DMS153 treated with DMSO at 0.1 percent for 48 hours (cell line): ENCODE data around the gene BCR.
"Not testable (repeated sequence)": the region's sequence is repeated elsewhere in the genome, so short reads cannot be mapped to it uniquely, and the experiment has no call there.

Experiments
- DNase-seq: peaks from one replicate; lab custom pipeline; 2025; ENCODE audit not compliant: unreplicated experiment; lab: John Stamatoyannopoulos, UW

The BCR gene

DNA sequence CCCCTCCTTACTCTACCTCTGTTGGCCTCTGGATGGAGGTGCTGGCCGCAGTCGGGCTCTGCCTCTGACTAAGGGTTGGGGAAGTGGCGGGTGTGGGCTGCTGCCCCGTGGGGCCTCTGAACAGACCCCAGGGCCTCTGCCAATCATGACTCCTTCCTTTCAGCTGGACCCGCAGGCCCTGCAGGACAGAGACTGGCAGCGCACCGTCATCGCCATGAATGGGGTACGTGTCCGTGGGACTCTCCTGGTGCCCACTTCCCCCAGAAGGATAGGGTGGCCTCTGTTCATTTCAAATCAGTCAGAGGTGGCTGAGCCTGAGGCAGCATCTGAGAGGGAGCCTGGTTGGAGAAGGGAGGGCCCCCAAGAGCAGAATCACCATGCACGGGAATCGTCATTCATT, 129.0 kb downstream of the BCR start:
- DNase-seq: not testable (repeated sequence)

DNA sequence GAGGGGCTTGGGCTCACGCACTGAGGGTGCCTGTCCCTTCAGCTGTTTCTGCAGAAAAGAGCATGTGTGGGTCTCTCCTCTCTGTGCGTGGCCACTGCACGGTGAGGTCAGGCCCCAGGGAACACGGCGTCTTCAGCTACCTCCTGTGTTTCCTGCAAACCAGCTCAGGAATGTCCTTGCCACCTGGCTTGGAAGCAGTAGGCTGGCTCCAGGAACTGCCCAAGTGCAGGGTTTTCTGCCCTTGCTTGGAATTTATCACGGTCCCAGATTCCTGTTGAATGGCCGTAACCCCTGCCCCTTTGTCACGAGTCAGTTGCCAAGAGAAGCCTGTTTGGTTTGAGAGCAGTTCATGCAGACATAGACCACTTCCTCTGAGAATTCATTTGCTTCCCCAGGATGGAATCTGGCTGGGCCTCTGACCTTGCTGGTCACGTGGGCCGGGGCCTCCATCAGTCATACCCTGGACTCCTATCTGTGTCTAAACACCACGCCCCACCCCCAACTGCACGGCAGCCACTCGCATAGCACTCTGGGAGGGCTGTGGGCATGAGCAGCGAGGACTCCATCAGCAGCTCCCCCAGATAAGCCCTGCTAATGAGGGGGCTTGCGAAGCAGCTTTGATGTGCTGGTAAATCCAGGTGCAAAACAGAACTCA, 130.3 kb downstream of the BCR start:
- not testable (repeated sequence) for DNase-seq

DNA sequence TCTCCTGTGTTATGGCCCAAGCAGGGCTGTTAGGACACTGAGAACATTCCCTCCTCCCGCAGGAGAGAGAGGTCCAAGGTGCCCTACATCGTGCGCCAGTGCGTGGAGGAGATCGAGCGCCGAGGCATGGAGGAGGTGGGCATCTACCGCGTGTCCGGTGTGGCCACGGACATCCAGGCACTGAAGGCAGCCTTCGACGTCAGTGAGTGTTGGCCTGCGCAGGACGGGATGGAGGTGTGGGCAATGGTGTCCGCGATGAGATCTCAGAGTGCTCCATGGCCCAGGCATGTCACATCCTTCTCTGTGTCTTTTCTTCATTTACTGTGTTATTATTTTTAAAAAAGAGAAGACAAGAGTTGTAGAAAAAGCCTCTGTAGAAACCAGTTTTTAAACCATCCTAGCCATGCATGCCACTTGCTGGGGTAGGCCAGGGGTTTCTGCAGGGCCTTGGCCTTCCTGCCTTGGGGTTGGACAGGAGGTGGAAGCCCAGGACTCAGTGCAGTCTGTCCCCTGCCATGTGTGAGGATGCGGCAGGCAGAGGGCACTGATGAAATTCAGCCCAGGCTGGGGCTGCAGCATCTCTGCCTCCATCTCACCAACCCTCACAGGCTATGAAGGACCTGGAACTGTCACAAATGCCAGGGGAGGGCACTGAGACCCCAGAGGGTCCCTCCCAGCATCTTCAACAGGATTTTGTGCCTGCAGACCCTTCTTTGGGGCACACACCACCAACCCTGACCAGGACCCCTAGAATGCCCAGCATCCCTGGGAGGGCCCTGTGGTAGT, 131.5 kb downstream of the BCR start:
- not testable (repeated sequence) for DNase-seq

DNA sequence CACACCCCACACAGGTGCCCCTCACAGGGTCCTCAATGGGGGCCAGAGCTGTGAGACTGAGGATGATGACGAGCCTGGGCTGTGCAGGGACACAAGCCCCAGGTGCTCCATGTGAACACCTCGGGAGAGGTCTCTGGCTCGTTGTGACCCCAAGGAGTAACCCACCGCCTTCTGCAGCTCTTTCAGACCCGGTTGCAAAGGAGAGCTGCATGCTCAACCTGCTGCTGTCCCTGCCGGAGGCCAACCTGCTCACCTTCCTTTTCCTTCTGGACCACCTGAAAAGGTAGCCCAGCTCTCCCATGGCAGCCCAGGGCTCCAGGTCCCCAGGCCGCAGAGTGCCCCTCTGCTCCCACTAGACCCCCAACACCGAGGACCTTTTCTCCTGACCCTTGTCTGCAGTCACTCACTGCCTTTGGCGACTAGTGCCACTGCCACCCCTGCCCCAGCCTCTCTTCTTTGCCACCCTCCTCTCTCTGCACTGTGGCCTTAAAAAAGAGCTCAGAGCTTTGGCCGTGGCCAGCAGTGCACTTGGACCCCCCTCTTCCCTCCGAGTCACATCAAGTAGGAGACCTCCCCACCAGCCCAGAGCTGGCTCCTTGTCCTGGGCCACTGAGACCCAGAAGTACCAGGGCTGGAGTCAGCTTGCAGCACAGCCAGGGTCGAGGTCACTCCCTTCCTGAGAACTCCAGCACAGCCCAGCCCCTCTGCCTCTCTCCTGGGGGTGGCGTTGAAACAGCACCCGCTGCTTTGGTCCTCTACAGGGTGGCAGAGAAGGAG, 133.7 kb downstream of the BCR start:
- DNase-seq: no peak

GRCh38 chr22:23315341-23315917, 135.1 kb downstream of the BCR start:
- DNase-seq: peak; percentile 33

- not testable (repeated sequence) for DNase-seq
Measured at GRCh38 chr22:23316596-23316995, 136.3 kb downstream of the BCR start.

DNA sequence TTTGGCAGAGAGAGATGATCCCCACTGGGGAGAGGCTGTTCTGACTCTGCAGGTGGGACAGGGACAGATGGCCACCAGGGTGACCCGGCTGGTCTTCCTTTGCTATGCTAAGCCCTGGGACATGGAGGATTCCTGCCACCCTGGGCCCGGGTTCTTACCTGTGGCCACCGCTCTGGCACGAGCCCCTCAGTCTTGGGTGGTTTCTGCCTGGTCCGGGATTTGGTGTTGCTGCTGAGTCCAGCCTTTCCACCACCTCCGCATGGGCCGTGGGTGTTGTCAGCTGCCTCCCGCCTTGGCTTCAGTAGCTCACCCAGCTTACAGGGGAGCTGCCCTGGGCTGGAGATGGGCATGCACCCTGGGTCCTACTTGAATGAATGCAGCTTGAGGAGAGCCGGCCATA, 138.0 kb downstream of the BCR start:
- not testable (repeated sequence) for DNase-seq

- not testable (repeated sequence) for DNase-seq
Measured at GRCh38 chr22:23322497-23323080, 142.3 kb downstream of the BCR start.

DNA sequence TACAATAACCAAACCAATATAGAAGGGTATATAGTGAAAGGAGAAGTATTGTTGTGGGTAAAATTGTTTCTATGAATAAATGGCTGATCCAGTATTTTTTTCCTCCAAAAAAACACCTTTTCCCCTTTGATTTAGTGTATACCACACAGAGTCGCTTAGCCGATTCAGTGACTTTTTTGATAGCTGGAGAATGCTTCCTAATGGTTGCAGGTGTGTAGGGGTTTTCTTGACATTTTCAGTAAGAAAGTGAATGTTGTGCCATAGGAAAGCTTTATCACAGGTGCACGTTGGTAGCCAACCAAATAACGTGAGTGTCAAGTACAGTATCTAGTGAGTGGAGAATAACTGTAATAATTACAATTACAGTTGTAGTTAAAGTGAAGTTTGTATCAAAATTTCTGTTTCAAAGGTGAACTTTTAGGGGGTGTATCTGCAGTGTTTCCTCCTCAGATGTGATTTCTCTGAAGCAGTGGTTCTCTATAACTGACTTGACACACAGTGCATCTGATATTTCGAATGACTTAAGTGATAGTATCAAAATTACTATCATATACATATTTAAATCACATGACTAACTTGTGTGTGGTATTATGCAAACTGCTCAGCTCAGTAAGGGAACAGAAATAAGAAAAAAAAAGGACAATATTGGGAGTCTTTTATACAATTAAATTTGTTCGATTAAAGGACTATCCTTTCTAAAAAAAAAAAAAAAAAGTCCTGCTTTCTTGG, 143.8 kb downstream of the BCR start:
- not testable (repeated sequence) for DNase-seq

- no peak for DNase-seq
Measured at GRCh38 chr22:23325183-23325582, 144.9 kb downstream of the BCR start.

GRCh38 chr22:23333822-23334221, 153.5 kb downstream of the BCR start:
- DNase-seq: not testable (repeated sequence)

DNA sequence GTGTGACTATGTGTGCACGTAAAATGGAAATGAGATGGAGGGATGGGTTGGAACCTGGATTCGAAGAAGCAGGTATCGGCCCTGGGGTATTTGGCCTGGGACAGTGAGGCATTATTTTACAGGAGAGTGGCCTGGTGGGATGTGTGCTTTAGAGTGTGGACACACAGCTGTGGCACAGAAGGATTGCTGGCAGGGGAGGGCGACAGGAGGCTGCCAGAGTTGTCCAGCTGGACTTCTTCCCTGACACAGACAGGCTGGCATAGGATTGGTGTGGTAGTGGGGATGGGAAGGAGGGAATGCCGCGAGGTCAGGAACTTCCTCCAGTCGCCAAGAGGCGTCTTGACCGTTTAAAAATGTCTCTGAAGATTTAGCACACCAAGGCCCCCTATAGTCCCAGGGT, 157.4 kb downstream of the BCR start:
- not testable (repeated sequence) for DNase-seq

GRCh38 chr22:23341942-23342695, 161.8 kb downstream of the BCR start:
- DNase-seq: not testable (repeated sequence)

DNA sequence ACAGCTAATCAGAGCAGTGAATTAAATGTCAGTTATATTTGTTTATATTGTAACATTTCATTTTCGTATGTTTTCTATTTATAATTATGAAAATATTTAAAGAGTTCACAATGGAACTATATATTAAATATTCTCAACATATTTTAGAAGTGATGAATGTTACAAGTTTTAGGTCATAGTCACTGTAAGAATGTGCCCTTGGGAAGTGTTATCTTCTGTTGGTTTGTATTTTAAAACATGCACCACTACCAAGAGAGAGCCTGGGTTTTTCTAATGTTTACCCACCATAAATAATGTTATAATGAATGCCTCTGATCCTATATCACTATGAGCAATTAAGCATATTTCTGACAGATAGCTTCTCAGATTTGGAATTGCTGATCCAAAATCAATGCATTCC, 171.0 kb downstream of the BCR start:
- no peak for DNase-seq

- DNase-seq: no peak
Measured at GRCh38 chr22:23353004-23353403, 172.7 kb downstream of the BCR start.

- DNase-seq: no peak
Measured at GRCh38 chr22:23353696-23354095, 173.4 kb downstream of the BCR start.

- DNase-seq: no peak
Measured at GRCh38 chr22:23356094-23356493, 175.8 kb downstream of the BCR start.

DNA sequence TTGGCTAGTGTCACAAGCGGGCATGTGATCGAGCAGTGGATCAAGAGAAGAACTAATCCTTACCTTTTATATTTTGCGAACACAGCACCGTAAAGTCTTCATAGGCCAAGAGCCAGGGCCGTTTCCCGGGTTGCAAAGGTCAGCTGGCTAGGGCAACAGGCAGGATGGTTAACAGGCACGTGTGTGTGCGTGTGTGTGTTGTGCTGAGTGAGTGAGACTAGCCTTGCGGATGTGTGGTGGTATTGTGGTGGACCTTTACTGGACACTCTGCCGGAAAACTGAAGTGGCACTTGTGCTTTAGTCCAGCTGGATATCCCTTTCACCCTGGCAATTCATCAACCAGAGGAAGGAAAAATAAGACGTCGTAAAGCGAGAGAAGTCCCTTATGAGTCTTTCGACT, 176.7 kb downstream of the BCR start:
- no peak for DNase-seq

- no peak for DNase-seq
Measured at GRCh38 chr22:23359583-23360123, 179.3 kb downstream of the BCR start.
